A673 (cell line): ENCODE data around the gene SH3RF3.

Experiments
- CTCF ChIP-seq: fragments of 300-800, 200-600 bp; sonication (generic); conservative IDR thresholded peaks from 2 replicates; pipeline ENCODE4 v1.5.1; 2017; ENCODE audit warnings: low read depth, mild to moderate bottlenecking, antibody characterized with exemption, low read length, moderate library complexity, mixed read lengths
- EZH2 ChIP-seq: fragments of 200-600 bp; sonication (generic); IDR thresholded peaks from 2 replicates; pipeline ENCODE4 v1.6.1; 2017; ENCODE audit warnings: borderline replicate concordance, low read depth, mild to moderate bottlenecking, mixed read lengths, antibody characterized with exemption, low read length; ENCODE audit not compliant: poor library complexity, severe bottlenecking

GRCh38 chr2:109285244-109285651 is 156.2 kb downstream of the SH3RF3 start:
- TF ChIP-seq CTCF, result no peak
- TF ChIP-seq EZH2, result no peak
